Thymus (tissue), 11 donors: ENCODE measurements around the gene EIF4E. TPM values are rescaled to one million over a fixed set of nuclear protein-coding genes. Genes with fewer than 3 reads are reported as not detected.
A peak's percentile ranks its signal among the peaks of the same experiment; 100 is the strongest.

Experiments used
- DNase-seq, 9 donors: peaks; one replicate each; pipeline ENCODE4 v3.0.0-alpha.2; 2013; ENCODE audit warnings: low spot score in 9 of 9, low read depth in 6 of 9, missing footprints in 1 of 9
- H3K27ac ChIP-seq, 2 donors: one replicate each; pipeline ENCODE4 v1.5.1; 2013; ENCODE audit warnings: control low read depth in 1 of 2, low read depth in 1 of 2, low read length in 1 of 2, mild to moderate bottlenecking in 1 of 2, moderate library complexity in 1 of 2
- H3K27me3 ChIP-seq, 2 donors: one replicate each; pipeline ENCODE4 v1.5.1; 2013; ENCODE audit warnings: low read length in 1 of 2; ENCODE audit not compliant: control insufficient read depth in 2 of 2, insufficient read depth in 1 of 2
- H3K36me3 ChIP-seq, 2 donors: one replicate each; pipeline ENCODE4 v1.5.1; 2013; ENCODE audit warnings: low read length in 1 of 2, mild to moderate bottlenecking in 1 of 2, moderate library complexity in 1 of 2; ENCODE audit not compliant: control insufficient read depth in 2 of 2, insufficient read depth in 2 of 2
- H3K4me1 ChIP-seq, 2 donors: one replicate each; pipeline ENCODE4 v1.5.1; 2013; ENCODE audit warnings: low read length in 2 of 2; ENCODE audit not compliant: control insufficient read depth in 2 of 2, insufficient read depth in 2 of 2
- H3K4me3 ChIP-seq, 2 donors: one replicate each; pipeline ENCODE4 v1.5.1; 2013; ENCODE audit warnings: low read length in 2 of 2, control low read depth in 1 of 2, mild to moderate bottlenecking in 1 of 2
- H3K9me3 ChIP-seq, 2 donors: one replicate each; pipeline ENCODE4 v1.5.1; 2013; ENCODE audit warnings: low read length in 1 of 2, mild to moderate bottlenecking in 1 of 2; ENCODE audit not compliant: control insufficient read depth in 2 of 2, insufficient read depth in 1 of 2
- WGBS: extraction: QIAGEN DNeasy Blood & Tissue Kit; methylation state at CpG from one replicate; pipeline ENCODE4 v1.1.7; 2013; 5-methylcytosine and 5-hydroxymethylcytosine counted together
- polyA plus RNA-seq: library from polyadenylated mRNA; stranded (reverse); fragments of 200-250 nt; gene quantifications from one replicate; pipeline ENCODE4 v1.2.3, GENCODE V29; 2013
- total RNA-seq: library from RNA; stranded (reverse); fragments of 120-200 nt; gene quantifications from one replicate; pipeline ENCODE4 v1.2.4, GENCODE V29; 2013
- donor health status: healthy.

The EIF4E gene
- total and polyA plus RNA-seq, 2 donors = 30.0 to 125 TPM

DNA sequence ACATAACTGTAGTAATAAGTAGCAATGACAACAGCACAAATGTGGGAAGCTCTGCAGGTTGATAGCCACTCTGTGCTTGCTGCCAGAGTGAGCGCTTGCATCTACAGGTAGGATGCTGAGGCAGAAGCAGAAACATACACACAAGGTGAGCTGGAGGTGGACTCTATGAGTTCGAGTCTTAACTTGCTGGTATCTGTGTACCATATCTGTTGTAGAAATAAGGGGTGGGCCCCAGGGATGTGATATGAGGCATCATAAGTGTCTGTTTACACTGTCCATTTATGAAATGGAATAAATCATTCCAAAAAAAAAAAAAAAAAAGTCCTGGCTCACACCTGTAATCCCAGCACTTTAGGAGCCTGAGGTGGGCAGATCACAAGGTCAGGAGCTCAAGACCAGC is 32.8 kb upstream of the EIF4E start:
- no peak overlapping the region for H3K27ac ChIP-seq
- DNase-seq = no peak
- WGBS = 95% methylated on average over 2 of the region's 2 CpGs

DNA sequence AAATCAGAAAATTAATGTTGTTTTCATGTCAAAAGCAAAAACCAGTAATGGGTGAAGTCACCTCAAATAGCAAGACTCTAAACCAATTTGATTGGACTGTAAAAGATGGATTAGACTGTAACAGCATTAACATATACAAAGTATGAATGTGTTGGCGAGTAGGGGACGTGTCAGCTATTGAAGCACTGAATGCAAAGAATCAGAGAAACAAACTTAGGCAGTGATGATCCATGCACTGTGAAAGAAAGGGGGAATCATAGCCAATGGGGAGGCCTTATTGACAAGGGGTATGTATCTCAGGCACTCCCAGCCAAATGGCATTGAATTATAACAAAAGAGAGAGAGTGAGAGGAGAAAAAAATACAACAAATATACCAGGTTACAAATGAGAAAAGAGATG is 30.5 kb upstream of the EIF4E start:
- Histone ChIP-seq H3K27ac (no peak overlapping the region), H3K9me3 (no peaks in the 10 kb centered on the region), H3K4me1 (no peaks in the 10 kb centered on the region), H3K4me3 (no peak overlapping the region), H3K36me3 (no peaks in the 10 kb centered on the region), H3K27me3 (no peaks in the 10 kb centered on the region)
- over 99% methylated on average over 2 of the region's 2 CpGs for WGBS
- no peak for DNase-seq

More for the DNA sequence above, 32.8 kb upstream of the EIF4E start:
- no peak overlapping the region for H3K4me3 ChIP-seq
- no peaks in the 10 kb centered on the region for H3K36me3 ChIP-seq
- no peaks in the 10 kb centered on the region for H3K9me3 ChIP-seq
- H3K4me1 ChIP-seq = no peaks in the 10 kb centered on the region
- H3K27me3 ChIP-seq = no peaks in the 10 kb centered on the region

DNA sequence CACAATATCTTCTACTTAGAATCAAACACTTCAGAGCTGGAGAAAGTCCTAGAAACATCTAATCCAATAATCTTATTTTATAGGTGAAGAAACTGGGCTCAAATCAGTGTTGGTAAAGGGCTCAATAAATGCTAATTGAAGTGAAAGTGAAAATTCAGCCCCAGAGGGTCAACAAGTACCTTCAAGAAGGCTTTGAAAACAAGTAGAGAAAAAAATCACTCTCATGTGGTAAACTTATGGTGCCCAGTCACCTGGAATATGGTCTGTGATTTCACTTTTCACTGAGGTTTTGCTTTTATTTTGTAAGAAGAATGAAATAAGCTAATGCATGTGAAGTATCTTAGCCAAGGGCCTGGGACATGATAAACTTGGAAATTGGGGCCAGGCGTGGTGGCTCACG is 29.1 kb upstream of the EIF4E start:
- no peaks in the 10 kb centered on the region for H3K36me3 ChIP-seq
- H3K27ac ChIP-seq = no peak overlapping the region
- H3K27me3 ChIP-seq = no peaks in the 10 kb centered on the region
- WGBS = 97% methylated on average over 2 of the region's 2 CpGs
- H3K9me3 ChIP-seq = no peaks in the 10 kb centered on the region
- H3K4me3 ChIP-seq = no peak overlapping the region
- no peaks in the 10 kb centered on the region for H3K4me1 ChIP-seq
- no peak for DNase-seq

- 96% methylated on average over 6 of the region's 6 CpGs for WGBS
- DNase-seq = no peak
- Histone ChIP-seq H3K27me3 (no peaks in the 10 kb centered on the region), H3K4me1 (no peaks in the 10 kb centered on the region), H3K36me3 (no peaks in the 10 kb centered on the region), H3K4me3 (no peak overlapping the region), H3K9me3 (no peaks in the 10 kb centered on the region), H3K27ac (no peak overlapping the region)
These were observed 26.3 kb upstream of the EIF4E start for GRCh38 chr4:98955229-98955628.

DNA sequence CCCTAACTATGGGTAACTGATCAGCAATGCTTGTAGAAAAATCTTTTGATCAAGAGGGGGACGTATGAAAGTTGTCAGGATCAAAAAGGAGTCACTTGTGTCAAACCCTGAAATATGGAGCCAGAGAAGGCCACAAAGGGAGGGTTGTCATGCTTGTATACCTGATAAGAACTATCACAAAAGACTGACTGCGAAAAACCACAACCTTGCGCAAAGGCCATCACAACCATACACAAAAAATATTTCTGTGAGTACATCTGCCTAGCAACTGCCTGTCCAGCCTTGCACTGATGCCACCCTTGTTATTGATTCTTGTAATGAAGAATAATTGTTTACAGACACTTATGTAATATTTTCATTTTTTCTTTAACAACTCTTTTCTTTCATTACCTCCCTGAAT is 22.8 kb upstream of the EIF4E start:
- H3K27me3 ChIP-seq = no peaks in the 10 kb centered on the region
- 87% methylated on average over 3 of the region's 3 CpGs for WGBS
- H3K4me3 ChIP-seq = no peak overlapping the region
- H3K9me3 ChIP-seq = no peaks in the 10 kb centered on the region
- DNase-seq = no peak
- no peaks in the 10 kb centered on the region for H3K4me1 ChIP-seq
- no peak overlapping the region for H3K27ac ChIP-seq
- H3K36me3 ChIP-seq = no peaks in the 10 kb centered on the region

- H3K4me3 ChIP-seq = no peak overlapping the region
- no peak for DNase-seq
- H3K9me3 ChIP-seq = no peaks in the 10 kb centered on the region
- no peak overlapping the region for H3K27ac ChIP-seq
- no peaks in the 10 kb centered on the region for H3K36me3 ChIP-seq
- H3K27me3 ChIP-seq = no peaks in the 10 kb centered on the region
- H3K4me1 ChIP-seq = no peaks in the 10 kb centered on the region
- 99% methylated on average over 1 of the region's 1 CpG for WGBS
These were observed 22.0 kb upstream of the EIF4E start for GRCh38 chr4:98950925-98951324.

GRCh38 chr4:98946359-98946758 is 17.4 kb upstream of the EIF4E start:
- no peaks in the 10 kb centered on the region for H3K9me3 ChIP-seq

GRCh38 chr4:98945297-98945850 is 16.4 kb upstream of the EIF4E start:
- no peaks in the 10 kb centered on the region for H3K9me3 ChIP-seq
- H3K4me3 ChIP-seq = no peak overlapping the region
- DNase-seq = no peak
- H3K27me3 ChIP-seq = no peaks in the 10 kb centered on the region
- no peaks in the 10 kb centered on the region for H3K36me3 ChIP-seq
- H3K27ac ChIP-seq = no peak overlapping the region
- 98% methylated on average over 2 of the region's 2 CpGs for WGBS
- no peaks in the 10 kb centered on the region for H3K4me1 ChIP-seq

More at GRCh38 chr4:98946359-98946758, 17.4 kb upstream of the EIF4E start:
- Histone ChIP-seq H3K27ac (no peak overlapping the region), H3K27me3 (no peaks in the 10 kb centered on the region), H3K4me1 (no peaks in the 10 kb centered on the region), H3K4me3 (no peak overlapping the region), H3K36me3 (no peaks in the 10 kb centered on the region)
- 96% methylated on average over 1 of the region's 1 CpG for WGBS
- no peak for DNase-seq

- Histone ChIP-seq H3K36me3 (no peaks in the 10 kb centered on the region), H3K9me3 (peaks cover 0 to 3% of the 10 kb centered on the region in 2 donors), H3K4me3 (no peak overlapping the region), H3K27ac (no peak overlapping the region), H3K27me3 (no peaks in the 10 kb centered on the region), H3K4me1 (no peaks in the 10 kb centered on the region)
- WGBS = 54% methylated on average over 2 of the region's 2 CpGs
- peak in 3 of 9 donors; percentile 12 to 42 (median 21) for DNase-seq
These were observed 11.0 kb upstream of the EIF4E start for GRCh38 chr4:98939892-98940298.

- no peak overlapping the region for H3K4me3 ChIP-seq
- no peaks in the 10 kb centered on the region for H3K27me3 ChIP-seq
- peaks cover 0 to 3% of the 10 kb centered on the region in 2 donors for H3K9me3 ChIP-seq
- no peak overlapping the region for H3K27ac ChIP-seq
- no peak for DNase-seq
- H3K4me1 ChIP-seq = no peaks in the 10 kb centered on the region
- no peaks in the 10 kb centered on the region for H3K36me3 ChIP-seq
- WGBS = 89% methylated on average over 1 of the region's 1 CpG
These were observed 10.5 kb upstream of the EIF4E start for GRCh38 chr4:98939438-98939837.
